ENCODE data around the gene BEST3.

DNA sequence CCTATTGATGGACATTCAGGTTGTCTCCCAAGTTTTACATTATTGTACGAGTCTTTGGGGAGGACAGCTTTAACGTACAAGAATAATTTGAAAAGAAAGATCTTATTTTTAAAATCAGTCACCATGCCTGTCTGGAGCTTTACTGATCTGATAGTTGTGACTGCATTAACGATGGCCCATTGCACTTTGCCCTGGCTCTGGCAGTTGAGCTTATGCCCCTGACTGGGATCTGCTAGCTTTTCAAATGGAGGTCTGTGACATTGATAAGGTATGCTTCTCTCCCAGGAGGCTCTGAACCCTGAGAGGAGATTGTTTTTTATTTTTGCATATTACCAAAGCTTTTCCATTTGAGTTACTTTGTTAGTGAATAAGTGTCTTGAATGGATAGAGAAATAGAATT, 21.6 kb upstream of the BEST3 start:
- TF ChIP-seq, protein P1, sequence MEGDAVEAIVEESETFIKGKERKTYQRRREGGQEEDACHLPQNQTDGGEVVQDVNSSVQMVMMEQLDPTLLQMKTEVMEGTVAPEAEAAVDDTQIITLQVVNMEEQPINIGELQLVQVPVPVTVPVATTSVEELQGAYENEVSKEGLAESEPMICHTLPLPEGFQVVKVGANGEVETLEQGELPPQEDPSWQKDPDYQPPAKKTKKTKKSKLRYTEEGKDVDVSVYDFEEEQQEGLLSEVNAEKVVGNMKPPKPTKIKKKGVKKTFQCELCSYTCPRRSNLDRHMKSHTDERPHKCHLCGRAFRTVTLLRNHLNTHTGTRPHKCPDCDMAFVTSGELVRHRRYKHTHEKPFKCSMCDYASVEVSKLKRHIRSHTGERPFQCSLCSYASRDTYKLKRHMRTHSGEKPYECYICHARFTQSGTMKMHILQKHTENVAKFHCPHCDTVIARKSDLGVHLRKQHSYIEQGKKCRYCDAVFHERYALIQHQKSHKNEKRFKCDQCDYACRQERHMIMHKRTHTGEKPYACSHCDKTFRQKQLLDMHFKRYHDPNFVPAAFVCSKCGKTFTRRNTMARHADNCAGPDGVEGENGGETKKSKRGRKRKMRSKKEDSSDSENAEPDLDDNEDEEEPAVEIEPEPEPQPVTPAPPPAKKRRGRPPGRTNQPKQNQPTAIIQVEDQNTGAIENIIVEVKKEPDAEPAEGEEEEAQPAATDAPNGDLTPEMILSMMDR (IDR thresholded peaks at IDR 0.05), result no peak
- TF ChIP-seq POLR2A (IDR thresholded peaks at IDR 0.05), result no peak
